Measurements from ENCODE around the gene TAF1D.
"Not testable (repeated sequence)": the region's sequence is repeated elsewhere in the genome, so short reads cannot be mapped to it uniquely, and the experiment has no call there.

The TAF1D gene, protein sequence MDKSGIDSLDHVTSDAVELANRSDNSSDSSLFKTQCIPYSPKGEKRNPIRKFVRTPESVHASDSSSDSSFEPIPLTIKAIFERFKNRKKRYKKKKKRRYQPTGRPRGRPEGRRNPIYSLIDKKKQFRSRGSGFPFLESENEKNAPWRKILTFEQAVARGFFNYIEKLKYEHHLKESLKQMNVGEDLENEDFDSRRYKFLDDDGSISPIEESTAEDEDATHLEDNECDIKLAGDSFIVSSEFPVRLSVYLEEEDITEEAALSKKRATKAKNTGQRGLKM

DNA sequence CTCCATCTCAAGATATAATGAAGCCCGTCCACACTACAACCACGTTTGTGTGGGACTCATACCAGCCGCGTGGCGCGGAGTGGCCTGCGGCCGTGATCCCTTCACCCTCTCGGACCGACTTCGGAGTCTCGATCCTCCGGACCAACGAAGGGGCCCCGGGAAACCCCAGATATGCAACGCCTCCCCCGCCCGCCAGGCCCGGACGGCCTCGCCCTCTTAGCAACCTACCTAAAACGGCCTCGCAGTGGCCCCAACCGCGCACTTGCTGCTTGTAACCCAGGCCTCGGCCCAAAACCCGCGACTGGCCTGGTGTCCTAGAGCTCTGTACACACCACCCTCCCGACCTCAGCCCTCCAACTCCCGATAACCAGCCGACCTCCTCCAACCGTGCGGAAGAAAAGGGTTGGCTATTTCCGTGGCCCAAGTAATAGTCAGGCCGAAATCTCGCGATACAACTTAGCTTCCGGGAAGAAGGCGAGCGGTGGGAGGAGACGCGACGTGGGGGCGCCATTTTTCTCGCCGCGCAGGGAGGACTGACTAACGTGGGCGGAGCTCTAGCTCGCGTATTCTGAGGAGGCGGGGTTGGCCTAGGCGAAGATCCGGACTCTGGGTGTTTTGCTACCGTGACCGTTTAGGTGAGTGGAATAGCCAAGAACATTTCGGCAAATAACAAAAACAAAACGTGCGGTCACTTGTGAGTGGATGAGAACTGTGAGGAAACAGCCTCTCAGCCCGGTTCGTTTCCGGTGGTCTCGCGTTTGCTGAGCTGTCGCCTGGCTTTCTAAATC lies at the start of gene TAF1D, which contains the start of gene C11orf54:
Gene TAF1D (minus strand): TSS at position 402 of the 788 bp plus-strand sequence. CDS start 2,191 bp downstream, outside the sequence.
Gene C11orf54 (plus strand): TSS at position 579 of the 788 bp plus-strand sequence. CDS start 5,722 bp downstream, outside the sequence.
- DNase-seq (ENCODE audit: low read depth, low spot score), result peak; percentile 91

- DNase-seq (ENCODE audit: low read depth, low spot score), result no peak
Observed at GRCh38 chr11:93784935-93785360, 43.7 kb upstream of the TAF1D start.

GRCh38 chr11:93784145-93784934 lies 43.0 kb upstream of the TAF1D start, which contains the start of gene MED17:
Gene MED17 (plus strand): TSS chr11:93784282. CDS start chr11:93784514, 232 bp downstream.
- DNase-seq (ENCODE audit: low read depth, low spot score), result peak; percentile 81

- no peak for DNase-seq (ENCODE audit: low read depth, low spot score)
Observed at GRCh38 chr11:93783765-93784144, 42.5 kb upstream of the TAF1D start.

- no peak for DNase-seq (ENCODE audit: low read depth, low spot score)
Observed at GRCh38 chr11:93783362-93783761, 42.1 kb upstream of the TAF1D start.

DNA sequence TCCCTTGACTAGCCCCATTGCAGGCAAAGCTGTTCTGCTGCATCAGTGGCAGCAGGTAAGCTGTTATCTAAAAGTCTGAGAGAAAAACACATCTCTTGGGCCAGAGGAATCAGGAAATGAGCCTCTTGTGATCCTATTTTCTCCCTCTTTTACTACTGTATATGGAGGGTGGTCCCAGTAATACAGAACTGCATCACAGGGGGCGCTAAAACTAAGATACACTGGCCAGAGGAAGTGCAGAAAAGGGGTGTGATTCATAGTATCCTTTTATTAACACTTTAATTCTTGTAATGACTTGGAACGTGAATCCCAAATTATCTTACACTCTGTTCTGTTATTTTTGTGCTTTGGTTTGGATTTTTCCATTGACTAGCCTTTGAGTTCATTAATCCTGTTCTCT lies 34.0 kb upstream of the TAF1D start:
- no peak for DNase-seq (ENCODE audit: low read depth, low spot score)

DNA sequence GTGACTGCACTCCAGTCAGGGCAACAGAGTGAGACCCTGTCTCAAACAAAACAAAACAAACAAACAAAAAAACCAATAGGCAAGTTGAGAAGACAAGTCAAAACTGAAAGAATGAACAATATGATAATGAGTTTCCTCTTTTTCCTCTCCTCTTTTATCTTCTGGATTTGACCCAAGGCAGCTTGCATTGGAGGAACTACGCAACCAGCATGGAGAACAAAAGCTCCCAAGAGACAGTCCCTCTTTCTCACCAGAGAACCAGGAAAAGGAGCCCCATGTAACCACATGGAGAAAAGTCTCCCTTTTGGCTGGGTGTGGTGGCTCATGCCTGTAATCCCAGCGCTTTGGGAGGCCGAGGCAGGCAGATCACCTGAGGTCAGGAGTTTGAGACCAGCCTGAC lies 33.3 kb upstream of the TAF1D start:
- not testable (repeated sequence) for DNase-seq (ENCODE audit: low read depth, low spot score)

DNA sequence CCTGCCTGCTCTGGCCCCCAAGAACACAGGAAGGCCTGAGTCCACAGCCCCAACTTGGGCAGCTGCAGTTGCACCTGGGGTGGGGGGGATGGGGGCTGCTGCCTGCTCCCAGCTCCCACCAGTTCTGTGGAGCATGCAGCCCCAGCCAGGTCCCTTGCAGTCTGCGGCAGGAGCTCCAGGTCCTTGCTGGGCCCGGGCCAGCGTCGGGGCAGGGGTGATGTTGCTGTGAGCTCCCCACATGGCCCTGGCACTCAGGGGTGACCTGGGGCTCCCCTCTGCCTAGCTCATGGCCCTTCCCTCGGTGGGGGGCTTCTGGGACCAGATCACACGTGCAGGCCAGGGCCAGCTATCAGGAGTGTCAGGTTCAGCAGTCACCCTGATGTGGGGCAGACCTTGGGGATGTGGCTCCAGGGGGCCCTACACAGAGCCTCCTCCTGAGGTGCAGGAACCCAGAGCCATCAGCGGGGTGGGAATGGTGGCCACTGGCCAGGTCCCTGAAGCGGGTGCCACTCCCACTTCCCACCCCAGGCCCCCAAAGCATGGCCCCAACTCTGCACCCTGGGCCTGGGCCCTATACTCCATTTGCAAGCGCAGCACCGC lies 32.4 kb upstream of the TAF1D start:
- no peak for DNase-seq (ENCODE audit: low read depth, low spot score)

GRCh38 chr11:93773045-93773477 lies 31.8 kb upstream of the TAF1D start:
- DNase-seq (ENCODE audit: low read depth, low spot score), result no peak

- DNase-seq (ENCODE audit: low read depth, low spot score), result no peak
Observed at GRCh38 chr11:93772123-93772522, 30.8 kb upstream of the TAF1D start.

GRCh38 chr11:93770160-93770559 lies 28.9 kb upstream of the TAF1D start:
- DNase-seq (ENCODE audit: low read depth, low spot score), result no peak

DNA sequence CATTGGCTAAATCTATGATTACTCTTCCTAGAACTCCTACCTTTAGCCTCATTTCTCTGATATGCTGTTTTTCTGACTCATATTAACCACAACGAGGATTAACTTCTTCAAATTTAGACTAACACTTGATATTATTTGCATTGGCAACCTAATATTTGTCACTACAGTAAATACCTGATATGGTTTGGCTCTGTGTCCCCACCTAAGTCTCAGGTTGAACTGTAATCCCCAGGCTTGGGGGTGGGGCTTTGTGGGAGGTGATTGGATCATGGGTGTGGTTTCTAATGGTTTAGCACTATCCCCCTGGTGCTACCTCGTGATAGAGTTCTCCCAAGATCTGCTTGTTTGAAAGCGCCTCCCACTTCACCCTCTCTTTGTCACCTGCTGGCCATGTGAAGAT lies 25.7 kb upstream of the TAF1D start:
- no peak for DNase-seq (ENCODE audit: low read depth, low spot score)

- DNase-seq (ENCODE audit: low read depth, low spot score), result no peak
Observed at GRCh38 chr11:93766504-93766903, 25.2 kb upstream of the TAF1D start.

DNA sequence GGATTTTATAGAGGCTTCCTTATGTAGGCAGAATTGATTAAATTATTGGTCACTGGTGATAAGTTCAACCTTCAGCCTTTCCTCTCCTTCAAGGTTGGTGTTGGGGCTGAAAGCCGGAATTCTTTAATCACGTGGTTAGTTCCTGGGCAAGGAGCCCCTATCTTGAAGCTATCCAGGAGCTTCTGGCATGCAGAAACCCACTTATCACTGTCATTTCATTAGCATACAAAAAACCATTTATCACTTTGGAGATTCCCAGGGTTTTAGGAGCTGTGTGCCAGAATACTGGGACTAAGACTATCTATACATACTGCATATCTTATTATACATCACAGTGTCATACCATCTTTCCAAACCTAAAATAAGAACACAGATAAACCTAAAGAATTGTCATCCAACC lies 24.3 kb upstream of the TAF1D start:
- DNase-seq (ENCODE audit: low read depth, low spot score), result no peak

DNA sequence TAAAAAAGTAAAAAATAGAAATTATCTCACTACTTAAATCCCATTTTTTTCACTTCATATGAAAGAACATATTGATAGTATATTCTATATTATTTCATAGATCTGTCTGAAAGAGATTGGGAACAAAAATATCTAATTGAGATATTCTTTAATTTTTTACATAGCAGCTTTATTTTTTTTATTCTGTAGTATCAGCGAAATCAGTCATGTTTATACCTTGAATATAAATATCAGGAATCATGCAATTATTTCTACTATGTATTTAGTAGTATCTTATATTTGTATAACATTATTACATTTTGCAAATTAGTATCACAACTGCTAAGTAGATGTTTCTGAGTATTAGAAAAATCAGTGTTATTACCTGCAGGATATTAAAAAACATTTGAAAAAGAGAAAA lies 20.6 kb upstream of the TAF1D start:
- no peak for DNase-seq (ENCODE audit: low read depth, low spot score)

DNA sequence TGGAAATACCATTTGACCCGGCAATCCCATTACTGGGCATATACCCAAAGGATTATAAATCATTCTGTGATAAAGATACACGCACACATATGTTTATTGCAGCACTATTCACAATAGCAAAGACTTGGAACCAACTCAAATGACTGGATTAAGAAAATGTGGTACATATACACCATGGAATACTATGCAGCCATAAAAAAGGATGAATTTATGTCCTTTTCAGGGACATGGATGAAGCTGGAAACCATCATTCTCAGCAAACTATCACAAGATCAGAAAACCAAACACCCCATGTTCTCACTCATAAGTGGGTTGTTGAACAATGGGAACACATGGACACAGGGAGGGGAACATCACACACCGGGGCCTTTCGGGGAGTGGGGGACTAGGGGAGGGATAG lies 17.8 kb upstream of the TAF1D start:
- DNase-seq (ENCODE audit: low read depth, low spot score), result not testable (repeated sequence)

DNA sequence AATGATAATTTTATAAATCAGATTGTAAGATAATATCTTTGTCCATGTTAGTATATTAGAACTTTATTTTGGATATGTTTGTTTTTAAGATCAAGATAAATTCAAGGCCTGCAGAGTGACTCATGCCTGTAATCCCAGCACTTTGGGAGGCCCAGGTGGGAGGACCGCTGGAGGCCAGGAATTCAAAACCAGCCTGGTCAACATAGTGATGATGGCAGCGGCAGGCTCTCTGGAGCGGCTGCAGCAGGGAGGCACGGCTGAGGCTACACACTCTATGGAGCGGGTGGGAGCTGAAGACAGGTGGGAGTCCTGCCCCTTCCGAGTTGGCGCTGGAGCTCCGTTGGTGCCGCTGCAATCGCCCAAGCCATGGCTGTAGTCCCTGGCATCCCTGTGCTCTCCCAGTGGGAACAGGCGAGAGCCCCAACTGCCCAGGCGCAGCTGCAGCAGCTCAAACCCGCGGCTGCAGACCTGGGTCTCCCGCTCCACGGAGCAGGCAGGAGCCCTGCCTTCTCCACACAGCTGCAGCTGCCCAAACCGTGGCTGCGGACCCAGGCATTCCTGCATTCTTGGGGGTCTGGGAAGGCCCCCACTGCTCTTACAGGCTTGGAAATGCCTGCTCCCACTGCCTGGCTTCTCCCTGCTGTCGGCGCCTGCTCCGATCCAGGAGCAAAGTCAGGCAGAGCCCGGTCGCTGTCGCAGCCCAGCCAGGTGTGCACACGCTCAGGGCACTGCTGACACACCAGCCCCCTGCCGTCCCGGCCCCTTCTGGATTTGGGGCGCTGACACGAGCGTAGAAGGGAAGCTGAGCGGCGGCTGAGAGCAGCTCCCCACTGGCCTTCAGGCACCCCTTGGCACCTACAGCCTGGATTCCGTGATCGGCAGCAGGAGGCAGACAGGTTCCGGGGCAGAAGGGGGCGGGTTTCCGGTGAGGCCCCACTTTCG lies 16.9 kb upstream of the TAF1D start:
- no peak for DNase-seq (ENCODE audit: low read depth, low spot score)

- DNase-seq (ENCODE audit: low read depth, low spot score), result no peak
Observed at GRCh38 chr11:93757301-93757700, 16.0 kb upstream of the TAF1D start.

DNA sequence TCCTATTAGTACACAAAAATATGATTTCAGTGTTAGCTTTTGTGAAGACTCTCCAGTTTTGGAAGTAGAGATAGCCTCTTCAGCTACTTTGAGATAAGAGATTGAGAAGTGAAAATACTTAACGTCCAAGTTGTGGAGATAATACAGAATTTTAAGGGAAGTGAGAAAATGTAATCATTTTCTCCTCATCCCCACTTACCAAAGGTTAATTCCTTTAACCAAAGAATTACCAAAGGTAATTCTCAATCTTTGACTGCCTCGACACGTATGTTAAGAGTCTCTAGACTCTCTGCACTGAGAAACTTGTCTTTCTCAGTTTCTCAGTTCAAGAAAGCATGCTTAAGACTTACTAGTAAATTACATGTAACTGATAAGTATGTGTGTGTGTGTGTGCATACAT lies 15.5 kb upstream of the TAF1D start:
- DNase-seq (ENCODE audit: low read depth, low spot score), result no peak

GRCh38 chr11:93753241-93753640 lies 11.9 kb upstream of the TAF1D start:
- no peak for DNase-seq (ENCODE audit: low read depth, low spot score)
